ENCODE data around the gene LRRC3C.
A peak's percentile ranks its signal among the peaks of the same experiment; 100 is the strongest.

LRRC3C gene

DNA sequence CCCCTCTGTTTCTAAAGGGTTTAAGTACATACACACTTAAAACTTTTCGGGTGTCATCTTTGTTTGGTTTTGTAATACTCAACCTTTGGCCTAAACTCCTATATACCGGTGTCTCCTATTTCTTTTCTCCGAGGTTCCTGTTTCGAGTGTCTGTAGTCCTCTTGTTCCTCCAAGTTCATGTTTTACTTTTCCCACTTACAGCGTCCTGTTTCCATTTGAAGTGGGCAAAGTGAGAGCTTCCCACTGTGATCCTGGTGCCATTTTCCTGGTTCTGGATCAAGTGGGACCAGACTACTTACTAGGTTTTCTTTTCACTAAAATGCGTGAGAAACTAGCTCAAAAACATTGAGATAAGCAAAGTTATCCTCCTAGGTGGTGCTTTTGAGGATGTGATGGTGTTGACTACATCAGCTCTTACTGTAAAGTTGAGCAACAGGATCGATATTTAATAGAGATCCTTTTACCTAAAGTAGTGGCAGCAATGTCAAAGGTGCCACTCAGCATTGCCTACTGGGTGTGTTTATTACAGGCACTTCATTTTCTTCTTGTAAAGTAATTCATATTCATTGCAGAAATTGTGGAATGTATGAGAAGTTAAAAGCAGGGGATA, 54.3 kb downstream of the LRRC3C start:
- Histone ChIP-seq H3K4me3 (ENCODE audit: low read depth, low read length) (peak overlapping the region; percentile 100), H3K9me3 (no peaks in the 10 kb centered on the region), H3K27me3 (0 out of 2 replicates have a peak, but pooled peaks cover 3% of the 10 kb centered on the region), H3K4me1 (no peaks in the 10 kb centered on the region), H3K36me3 (peaks cover 41% of the 10 kb centered on the region)
- TF ChIP-seq, protein P1, sequence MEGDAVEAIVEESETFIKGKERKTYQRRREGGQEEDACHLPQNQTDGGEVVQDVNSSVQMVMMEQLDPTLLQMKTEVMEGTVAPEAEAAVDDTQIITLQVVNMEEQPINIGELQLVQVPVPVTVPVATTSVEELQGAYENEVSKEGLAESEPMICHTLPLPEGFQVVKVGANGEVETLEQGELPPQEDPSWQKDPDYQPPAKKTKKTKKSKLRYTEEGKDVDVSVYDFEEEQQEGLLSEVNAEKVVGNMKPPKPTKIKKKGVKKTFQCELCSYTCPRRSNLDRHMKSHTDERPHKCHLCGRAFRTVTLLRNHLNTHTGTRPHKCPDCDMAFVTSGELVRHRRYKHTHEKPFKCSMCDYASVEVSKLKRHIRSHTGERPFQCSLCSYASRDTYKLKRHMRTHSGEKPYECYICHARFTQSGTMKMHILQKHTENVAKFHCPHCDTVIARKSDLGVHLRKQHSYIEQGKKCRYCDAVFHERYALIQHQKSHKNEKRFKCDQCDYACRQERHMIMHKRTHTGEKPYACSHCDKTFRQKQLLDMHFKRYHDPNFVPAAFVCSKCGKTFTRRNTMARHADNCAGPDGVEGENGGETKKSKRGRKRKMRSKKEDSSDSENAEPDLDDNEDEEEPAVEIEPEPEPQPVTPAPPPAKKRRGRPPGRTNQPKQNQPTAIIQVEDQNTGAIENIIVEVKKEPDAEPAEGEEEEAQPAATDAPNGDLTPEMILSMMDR (IDR thresholded peaks at IDR 0.05; ENCODE audit: low read depth, low read length) = no peak
- no peak for DNase-seq

GRCh38 chr17:39988206-39988810, 60.8 kb downstream of the LRRC3C start:
- DNase-seq = no peak
- Histone ChIP-seq H3K9me3 (no peaks in the 10 kb centered on the region), H3K27me3 (no peaks in the 10 kb centered on the region), H3K36me3 (peaks cover 98% of the 10 kb centered on the region), H3K4me1 (no peaks in the 10 kb centered on the region), H3K4me3 (ENCODE audit: low read depth, low read length) (no peak overlapping the region)
- TF ChIP-seq, protein P1 (IDR thresholded peaks at IDR 0.05; ENCODE audit: low read depth, low read length) = no peak

- TF ChIP-seq, protein P1 (IDR thresholded peaks at IDR 0.05; ENCODE audit: low read depth, low read length) = no peak
- H3K4me3 ChIP-seq (ENCODE audit: low read depth, low read length) = no peak overlapping the region
- no peak for DNase-seq
- no peaks in the 10 kb centered on the region for H3K27me3 ChIP-seq
- no peaks in the 10 kb centered on the region for H3K9me3 ChIP-seq
- H3K36me3 ChIP-seq = peaks cover 77% of the 10 kb centered on the region
- no peaks in the 10 kb centered on the region for H3K4me1 ChIP-seq
Observed at GRCh38 chr17:39994448-39994847, 66.9 kb downstream of the LRRC3C start.
